ENCODE measurements around the gene TIGD4. TPM values are rescaled to one million over a fixed set of nuclear protein-coding genes. Genes with fewer than 3 reads are reported as not detected.

The TIGD4 gene
- total and polyA plus RNA-seq, 2 experiments from 2014 or later = 1.6 to 1.7 TPM

- DNase-seq (ENCODE audit: low spot score) (no peak), ATAC-seq (no peak)
- Histone ChIP-seq H3K79me2 (replicated peaks; ENCODE audit: insufficient read depth) (peaks cover 8% of the 10 kb centered on the region; the same call in 1 of the 2 replicates), H3K4me1 (ENCODE audit: insufficient read depth) (peaks cover 1% of the 10 kb centered on the region; the same call in 1 of the 2 replicates), H3K36me3 (ENCODE audit: insufficient read depth) (no peaks in the 10 kb centered on the region), H3K4me2 (no peak overlapping the region), H3K27ac (ENCODE audit: low read depth) (no peak overlapping the region), H3K27me3 (ENCODE audit: insufficient read depth) (no peaks in the 10 kb centered on the region), H2AFZ (no peak overlapping the region), H4K20me1 (replicated peaks; ENCODE audit: insufficient read depth) (no peaks in the 10 kb centered on the region), H3K9me2 (ENCODE audit: insufficient read depth) (no peaks in the 10 kb centered on the region), H3F3A (replicated peaks; ENCODE audit: low read depth) (no peaks in the 10 kb centered on the region), H3K4me3 (no peak overlapping the region)
- Mint-ChIP-seq H3K27ac (no peak overlapping the region), H3K9me3 (no peaks in the 10 kb centered on the region), H3K4me3 (no peak overlapping the region), H3K4me1 (peaks cover 7% of the 10 kb centered on the region; the same call in 2 of the 3 replicates), H3K36me3 (ENCODE audit: low read depth) (no peaks in the 10 kb centered on the region), H3K27me3 (ENCODE audit: insufficient read depth, low read depth, poor library complexity) (peaks cover 2% of the 10 kb centered on the region)
- TF ChIP-seq CTCF (conservative IDR thresholded peaks at IDR 0.05; ENCODE audit: low read depth in 2 of 2) = no peak
Observed at GRCh38 chr4:152773339-152773738, 6.2 kb downstream of the TIGD4 start.

GRCh38 chr4:152771741-152772533 lies 7.6 kb downstream of the TIGD4 start:
- ATAC-seq (no peak), DNase-seq (ENCODE audit: low spot score) (no peak)
- H3K4me3 Mint-ChIP-seq = no peak overlapping the region
- no peak for TF ChIP-seq JUNB (IDR thresholded peaks at IDR 0.05; ENCODE audit: unreplicated experiment)
- no peak for TF ChIP-seq POLR2AphosphoS5 (IDR thresholded peaks at IDR 0.05; ENCODE audit: low read depth)
- no peak for TF ChIP-seq EZH2 (IDR thresholded peaks at IDR 0.05; ENCODE audit: low read depth, unreplicated experiment)
- TF ChIP-seq ZNF462 (CRISPR knock-in tag; IDR thresholded peaks at IDR 0.05) = no peak
- TF ChIP-seq REST (IDR thresholded peaks at IDR 0.05; ENCODE audit: unreplicated experiment) = no peak
- no peak for TF ChIP-seq EZH2phosphoT487 (IDR thresholded peaks at IDR 0.05; ENCODE audit: unreplicated experiment)
- no peak for TF ChIP-seq STAT1 (IDR thresholded peaks at IDR 0.05; ENCODE audit: unreplicated experiment)

More at GRCh38 chr4:152771741-152772533, 7.6 kb downstream of the TIGD4 start:
- no peaks in the 10 kb centered on the region for H3F3A ChIP-seq (replicated peaks; ENCODE audit: low read depth)
- no peaks in the 10 kb centered on the region for H3K36me3 ChIP-seq (ENCODE audit: insufficient read depth)
- H3K27ac Mint-ChIP-seq = no peak overlapping the region
- no peaks in the 10 kb centered on the region for H3K4me1 Mint-ChIP-seq
- no peaks in the 10 kb centered on the region for H3K27me3 ChIP-seq (ENCODE audit: insufficient read depth)
- H3K4me3 ChIP-seq = no peak overlapping the region
- H3K27me3 Mint-ChIP-seq (ENCODE audit: insufficient read depth, low read depth, poor library complexity) = peaks cover 2% of the 10 kb centered on the region
- no peak overlapping the region for H2AFZ ChIP-seq
- H4K20me1 ChIP-seq (replicated peaks; ENCODE audit: insufficient read depth) = no peaks in the 10 kb centered on the region
- no peak overlapping the region for H3K4me2 ChIP-seq
- no peaks in the 10 kb centered on the region for H3K4me1 ChIP-seq (ENCODE audit: insufficient read depth)
- 0 out of 2 replicates have a peak, but pooled peaks cover 4% of the 10 kb centered on the region for H3K79me2 ChIP-seq (replicated peaks; ENCODE audit: insufficient read depth)
- H3K9me3 Mint-ChIP-seq = no peaks in the 10 kb centered on the region
- H3K36me3 Mint-ChIP-seq (ENCODE audit: low read depth) = no peaks in the 10 kb centered on the region
- H3K9me2 ChIP-seq (ENCODE audit: insufficient read depth) = no peaks in the 10 kb centered on the region
- no peak overlapping the region for H3K27ac ChIP-seq (ENCODE audit: low read depth)

Measured in GM23338 (cell line).